Pancreas (tissue), 10 donors: Measurements from ENCODE around the gene PROS1. TPM values are rescaled to one million over a fixed set of nuclear protein-coding genes. Genes with fewer than 3 reads are reported as not detected.
"Not testable (repeated sequence)": the region's sequence is repeated elsewhere in the genome, so short reads cannot be mapped to it uniquely, and the experiment has no call there.

ENCODE experiments used
- ATAC-seq, 4 donors: fragments of 200-7000 bp; cut with Tn5 transposase; one replicate each; pipeline versions ENCODE4 v1.8.0 to v1.9.1; 2020; ENCODE audit warnings: mild to moderate bottlenecking in 4 of 4, moderate library complexity in 4 of 4
- DNase-seq, 6 donors: peaks; one replicate each; pipeline ENCODE4 v3.0.0-alpha.2; 2020
- FAIRE-seq: peaks from 2 replicates; lab custom pipeline; 2012; peaks lifted over from hg19 to GRCh38; lab: Jason Lieb, UNC
- H3K27ac ChIP-seq, 4 donors: fragments of 200-600 bp; sonication (generic); 1 replicate in 3 of 4; 2 replicates in 1 of 4; pipeline versions ENCODE4 v1.5.0 to v1.8.0; 2020
- H3K27me3 ChIP-seq, 4 donors: fragments of 200-600 bp; one replicate each; pipeline ENCODE4 v1.8.0; 2021
- H3K36me3 ChIP-seq, 3 donors: fragments of 200-600 bp; sonication (generic) in 1 of 3; one replicate each; pipeline versions ENCODE4 v1.5.0 to v1.8.0; 2020 to 2021
- H3K4me1 ChIP-seq, 3 donors: fragments of 200-600 bp; one replicate each; pipeline ENCODE4 v1.8.0; 2021
- H3K4me3 ChIP-seq, 4 donors: fragments of 200-600 bp; sonication (generic) in 2 of 4; one replicate each; pipeline versions ENCODE4 v1.5.0 to v1.8.0; 2020 to 2021
- H3K9me3 ChIP-seq, 4 donors: fragments of 200-600 bp; one replicate each; pipeline ENCODE4 v1.8.0; 2021
- CTCF ChIP-seq, 4 donors: fragments of 200-600 bp; sonication (generic) in 3 of 4; IDR thresholded peaks; one replicate each; pipeline versions ENCODE4 v1.5.0 to v1.8.0; 2021; ENCODE audit warnings: antibody characterized with exemption in 4 of 4
- WGBS, 2 donors: extraction: QIAGEN DNeasy Blood & Tissue Kit; methylation state at CpG; one replicate each; pipeline ENCODE4 v1.1.7; 2013; 5-methylcytosine and 5-hydroxymethylcytosine counted together
- intact Hi-C, 3 donors: fragments of 100-400 bp; cut with DNase I; formaldehyde crosslinking; loops; one replicate each; pipeline versions ENCODE4 v1.11.1 to v1.14.2; 2022
- polyA plus RNA-seq, 2 donors: library from polyadenylated mRNA; stranded (reverse); fragments of 200-250 nt; gene quantifications; one replicate each; pipeline ENCODE4 v1.2.3, GENCODE V29; 2013
- total RNA-seq, 6 donors: library from RNA; stranded (reverse); fragmentation: NEBNext Ultra II Directional in 4 of 6; extraction: Animal tissue kit (Norgen Biotek cat#: 25700) in 4 of 6; gene quantifications; one replicate each; pipeline versions ENCODE4 v1.2.1 to v1.2.4, GENCODE V29; 2021 to 2023
- donor health status: healthy with polysubstance abuse.
- donor health status: DM: no; HTN: no; CAD: no; lungs with moderate emphysema.
- donor health status: DM: no; HTN: no; CAD: no.
- donor health status: control.
- donor health status: control.
- donor health status: Bipolar disorder and iron deficiency.
- donor health status: DM: yes; HTN: yes; CAD: no.
- donor health status: DM: no; HTN: no; CAD: no.
- donor health status: DM: no; HTN: no; CAD: no.
- donor health status: DM: yes; HTN: yes; CAD: no.

The PROS1 gene
- total and polyA plus RNA-seq, 8 donors = 1.4 to 11.1 (median 4.6) TPM

DNA sequence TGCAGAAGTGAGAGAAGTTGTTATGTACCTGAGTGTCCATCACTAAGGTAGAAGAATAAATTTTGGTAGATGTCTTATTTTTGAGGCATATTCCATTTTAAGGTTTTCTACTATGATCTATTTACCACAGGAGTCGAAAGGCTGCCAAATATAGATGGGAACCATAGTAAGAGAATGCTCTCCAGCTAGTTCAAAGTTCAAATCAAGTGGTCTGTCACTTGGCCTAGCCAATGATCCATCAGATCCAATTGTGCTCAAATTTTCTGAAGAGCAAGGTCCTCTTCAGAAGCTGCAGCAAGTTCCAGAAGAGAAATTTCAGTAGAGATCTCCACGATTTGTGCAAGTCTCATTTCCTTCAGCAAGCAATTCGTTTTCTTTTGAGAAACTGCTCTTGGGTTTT lies 10.9 kb downstream of the PROS1 start:
- no peaks in the 10 kb centered on the region for H3K9me3 ChIP-seq
- intact Hi-C loops = no loop called here
- DNase-seq = no peak
- H3K27me3 ChIP-seq = no peaks in the 10 kb centered on the region
- no peak for ATAC-seq
- 71 to 79% methylated on average over 3 of the region's 3 CpGs for WGBS, 2 donors
- no peak overlapping the region for H3K4me3 ChIP-seq
- no peak for FAIRE-seq
- no peaks in the 10 kb centered on the region for H3K36me3 ChIP-seq
- H3K4me1 ChIP-seq = no peaks in the 10 kb centered on the region
- no peak overlapping the region for H3K27ac ChIP-seq
- TF ChIP-seq CTCF (IDR thresholded peaks at IDR 0.05) = no peak

GRCh38 chr3:93961489-93961888 lies 12.2 kb downstream of the PROS1 start:
- H3K9me3 ChIP-seq = no peaks in the 10 kb centered on the region
- ATAC-seq (no peak), FAIRE-seq (no peak), DNase-seq (no peak)
- 12 to 18% methylated on average over 1 of the region's 1 CpG for WGBS, 2 donors
- H3K27me3 ChIP-seq = no peaks in the 10 kb centered on the region
- H3K27ac ChIP-seq = no peak overlapping the region
- H3K4me3 ChIP-seq = no peak overlapping the region
- no peaks in the 10 kb centered on the region for H3K36me3 ChIP-seq
- TF ChIP-seq CTCF (IDR thresholded peaks at IDR 0.05) = no peak
- intact Hi-C loops = no loop called here
- H3K4me1 ChIP-seq = no peaks in the 10 kb centered on the region

- no peak for TF ChIP-seq CTCF (IDR thresholded peaks at IDR 0.05)
- no peaks in the 10 kb centered on the region for H3K9me3 ChIP-seq
- ATAC-seq (no peak), DNase-seq (no peak), FAIRE-seq (no peak)
- no peak overlapping the region for H3K27ac ChIP-seq
- no peaks in the 10 kb centered on the region for H3K27me3 ChIP-seq
- intact Hi-C loops = no loop called here
- H3K36me3 ChIP-seq = no peaks in the 10 kb centered on the region
- WGBS, 2 donors = 91 to 95% methylated on average over 1 of the region's 1 CpG
- no peak overlapping the region for H3K4me3 ChIP-seq
- H3K4me1 ChIP-seq = no peaks in the 10 kb centered on the region
Observed at GRCh38 chr3:93961026-93961425, 12.7 kb downstream of the PROS1 start.

DNA sequence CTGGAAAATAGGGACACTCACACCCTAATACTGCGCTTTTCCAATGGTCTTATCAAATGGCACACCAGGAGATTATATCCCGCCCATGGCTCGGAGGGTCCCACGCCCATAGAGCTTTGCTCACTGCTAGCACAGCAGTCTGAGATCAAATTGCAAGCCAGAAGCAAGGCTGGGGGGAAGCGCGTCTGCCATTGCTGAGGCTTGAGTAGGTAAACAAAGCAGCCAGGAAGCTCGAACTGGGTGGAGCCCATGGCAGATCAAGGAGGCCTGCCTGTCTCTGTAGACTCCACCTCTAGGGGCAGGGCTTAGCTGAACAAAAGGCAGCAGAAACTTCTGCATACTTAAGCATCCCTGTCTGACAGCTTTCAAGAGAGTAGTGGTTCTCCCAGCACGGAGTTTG lies 23.7 kb downstream of the PROS1 start:
- H3K4me1 ChIP-seq, H3K27ac ChIP-seq, H3K36me3 ChIP-seq, FAIRE-seq, ATAC-seq, H3K4me3 ChIP-seq, DNase-seq, H3K27me3 ChIP-seq, H3K9me3 ChIP-seq, intact Hi-C loops: not testable (repeated sequence)
- WGBS, 2 donors = 78 to 83% methylated on average over 8 of the region's 8 CpGs

- H3K27me3 ChIP-seq, intact Hi-C loops, H3K4me3 ChIP-seq, DNase-seq, ATAC-seq, H3K9me3 ChIP-seq, H3K4me1 ChIP-seq, H3K27ac ChIP-seq, H3K36me3 ChIP-seq, FAIRE-seq: not testable (repeated sequence)
- WGBS, 2 donors = 78 to 83% methylated on average over 6 of the region's 6 CpGs
Observed at GRCh38 chr3:93937485-93937884, 36.2 kb downstream of the PROS1 start.

GRCh38 chr3:93936549-93936948 lies 37.1 kb downstream of the PROS1 start:
- no peak for DNase-seq
- Histone ChIP-seq H3K36me3 (no peaks in the 10 kb centered on the region), H3K9me3 (no peaks in the 10 kb centered on the region), H3K4me3 (no peak overlapping the region), H3K27ac (no peak overlapping the region), H3K4me1 (no peaks in the 10 kb centered on the region), H3K27me3 (no peaks in the 10 kb centered on the region)
- 75 to 92% methylated on average over 1 of the region's 1 CpG for WGBS, 2 donors
- ATAC-seq = no peak
- no peak for FAIRE-seq
- intact Hi-C loops = no loop called here
- no peak for TF ChIP-seq CTCF (IDR thresholded peaks at IDR 0.05)
